ENCODE data around the gene NLK. TPM values are rescaled to one million over a fixed set of nuclear protein-coding genes. Genes with fewer than 3 reads are reported as not detected.

NLK gene
- total and polyA plus RNA-seq, 10 of the 15 experiments (the other 5 are each of a cell fraction or from before 2014, with no cell fraction given), result 5.0 to 22.9 (median 15.0) TPM

GRCh38 chr17:28225867-28226266, 183.4 kb downstream of the NLK start:
- FAIRE-seq (no peak), ATAC-seq (no peak)
- in situ Hi-C loops (cut with MboI), result no loop called here

More at GRCh38 chr17:28225867-28226266, 183.4 kb downstream of the NLK start:
- RAD21 ChIA-PET (ENCODE audit: unreplicated experiment), result interaction anchor here (0.8 kb wide), 1 partner anchor 45 kb away, joined by 3 read pairs; no protein-coding TSS in a partner anchor
- SMC1A ChIA-PET (ENCODE audit: uncharacterized antibody, unreplicated experiment), result no interaction called here
- Histone ChIP-seq H3K36me3 (ENCODE audit: control insufficient read depth in 2 of 2, insufficient read depth in 2 of 2, low read length in 1 of 2) (no peaks in the 10 kb centered on the region), H3K4me3 (no peak overlapping the region), H3K9me3 (replicated peaks; ENCODE audit: control insufficient read depth, insufficient read depth, low read length) (no peaks in the 10 kb centered on the region), H4K20me1 (ENCODE audit: control insufficient read depth, insufficient read depth) (no peaks in the 10 kb centered on the region), H3K27me3 (replicated peaks in 1 of 2; ENCODE audit: control insufficient read depth in 2 of 2, insufficient read depth in 2 of 2, low read length in 1 of 2) (peaks cover 0 to 6% of the 10 kb centered on the region in 2 experiments; a peak in 1 of 4 replicates), H3K27ac (ENCODE audit: control insufficient read depth, insufficient read depth) (no peak overlapping the region), H3K9ac (ENCODE audit: control insufficient read depth, insufficient read depth, low read length) (no peak overlapping the region), H3K4me1 (ENCODE audit: control insufficient read depth, insufficient read depth, low read length) (no peaks in the 10 kb centered on the region), H3K79me2 (ENCODE audit: control insufficient read depth, insufficient read depth, low read length) (no peaks in the 10 kb centered on the region), H3K4me2 (ENCODE audit: control insufficient read depth, insufficient read depth) (no peak overlapping the region), H2AFZ (ENCODE audit: control insufficient read depth, low read depth, low read length) (no peak overlapping the region)
- POLR2A ChIA-PET, result no interaction called here
- intact Hi-C loops (cut with micrococcal nuclease; ENCODE audit: unreplicated experiment), result no loop called here
- TF ChIP-seq JUNB (IDR thresholded peaks at IDR 0.05), result no peak
- TF ChIP-seq FOXM1 (IDR thresholded peaks at IDR 0.05; ENCODE audit: low read depth, low read length), result no peak
- no peak for TF ChIP-seq E2F8 (IDR thresholded peaks at IDR 0.05; ENCODE audit: low read depth, partially characterized antibody)
- no peak for TF ChIP-seq TBL1XR1 (IDR thresholded peaks at IDR 0.05; ENCODE audit: low read depth, low read length)
- no peak for TF ChIP-seq REST (IDR thresholded peaks at IDR 0.05; ENCODE audit: low read depth, low read length)
- TF ChIP-seq SP1 (IDR thresholded peaks at IDR 0.05; ENCODE audit: low read depth, low read length), result no peak
- no peak for TF ChIP-seq CTCF (IDR thresholded peaks at IDR 0.05 in 2 of 3, conservative IDR thresholded peaks at IDR 0.05 in 1 of 3; ENCODE audit: control insufficient read depth in 2 of 3, extremely low read depth in 1 of 3, insufficient read depth in 1 of 3, low read depth in 3 of 3, low read length in 3 of 3)
- no peak for TF ChIP-seq MEF2A (IDR thresholded peaks at IDR 0.05; ENCODE audit: insufficient read depth, low read depth, low read length)
- TF ChIP-seq RBBP5 (conservative IDR thresholded peaks at IDR 0.05), result no peak
- TF ChIP-seq SREBF2 (IDR thresholded peaks at IDR 0.05; ENCODE audit: low read length), result no peak
- no peak for TF ChIP-seq STAT3 (IDR thresholded peaks at IDR 0.05; ENCODE audit: low read depth, low read length)
- CTCF ChIA-PET, result no interaction called here
- DNase-seq (ENCODE audit: low read depth, low spot score), result no peak
- BruUV-seq (replicated peaks), result no TSS peak
- 50% methylated on average over 1 of the region's 1 CpG for WGBS (ENCODE audit: insufficient coverage, insufficient replicate concordance, low lambda C conversion rate, missing lambda C conversion rate)

All from GM12878 (cell line).